Subcutaneous preadipocyte (primary cell): ENCODE measurements around the gene RB1. TPM values are rescaled to one million over a fixed set of nuclear protein-coding genes. Genes with fewer than 3 reads are reported as not detected.

Experiments
- small RNA-seq: library from RNA; depleted of rRNA; stranded (forward); fragments of <200 nt; gene quantifications from one replicate; pipeline ENCODE3, GENCODE V24; 2012
- total RNA-seq: library from RNA; depleted of rRNA; stranded (reverse); fragments of >200 nt; gene quantifications from 2 replicates; pipeline ENCODE4 v1.2.3, GENCODE V29; 2012

Gene RB1
- total RNA-seq = 17.6 and 26.4 TPM in 2 replicates

DNA sequence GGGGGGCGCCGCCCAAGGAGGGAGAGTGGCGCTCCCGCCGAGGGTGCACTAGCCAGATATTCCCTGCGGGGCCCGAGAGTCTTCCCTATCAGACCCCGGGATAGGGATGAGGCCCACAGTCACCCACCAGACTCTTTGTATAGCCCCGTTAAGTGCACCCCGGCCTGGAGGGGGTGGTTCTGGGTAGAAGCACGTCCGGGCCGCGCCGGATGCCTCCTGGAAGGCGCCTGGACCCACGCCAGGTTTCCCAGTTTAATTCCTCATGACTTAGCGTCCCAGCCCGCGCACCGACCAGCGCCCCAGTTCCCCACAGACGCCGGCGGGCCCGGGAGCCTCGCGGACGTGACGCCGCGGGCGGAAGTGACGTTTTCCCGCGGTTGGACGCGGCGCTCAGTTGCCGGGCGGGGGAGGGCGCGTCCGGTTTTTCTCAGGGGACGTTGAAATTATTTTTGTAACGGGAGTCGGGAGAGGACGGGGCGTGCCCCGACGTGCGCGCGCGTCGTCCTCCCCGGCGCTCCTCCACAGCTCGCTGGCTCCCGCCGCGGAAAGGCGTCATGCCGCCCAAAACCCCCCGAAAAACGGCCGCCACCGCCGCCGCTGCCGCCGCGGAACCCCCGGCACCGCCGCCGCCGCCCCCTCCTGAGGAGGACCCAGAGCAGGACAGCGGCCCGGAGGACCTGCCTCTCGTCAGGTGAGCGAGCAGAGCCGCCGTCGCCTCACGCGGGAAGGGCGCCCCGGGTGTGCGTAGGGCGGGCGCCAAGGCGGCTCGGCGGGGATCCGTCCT lies at the start of gene RB1:
Gene RB1 (plus strand): TSS at position 393 of the 784 bp plus-strand sequence. CDS start 162 bp downstream, at position 555.

DNA sequence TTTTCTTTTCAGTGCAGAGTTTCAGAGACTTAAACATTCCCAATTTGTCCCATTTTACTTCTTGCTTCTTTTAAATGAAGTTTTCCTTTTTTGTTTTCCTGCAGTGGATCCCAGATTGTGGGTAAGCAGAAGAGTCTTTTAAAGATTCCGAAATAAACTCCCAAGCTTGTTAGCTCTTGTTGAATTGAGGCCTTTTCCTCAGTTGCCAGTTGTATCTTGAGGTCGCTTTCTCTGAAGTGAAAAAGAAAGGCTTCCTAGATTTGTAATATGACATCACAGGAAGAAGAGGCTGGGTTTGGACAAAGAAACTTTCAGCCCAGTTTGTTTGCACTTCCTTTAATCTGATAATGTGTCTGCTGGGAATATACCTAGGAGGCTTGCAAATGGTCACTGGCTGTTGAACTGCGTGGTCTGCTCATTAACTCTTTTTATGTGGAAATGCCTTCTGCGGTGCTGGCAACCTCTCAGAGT lies 109.4 kb downstream of the RB1 start, which contains the start of gene LPAR6:
Gene LPAR6 (minus strand): TSS at position 233 of the 471 bp plus-strand sequence. CDS start 690 bp downstream, outside the sequence.

Small RNA genes within 50 kb of the gene (small RNA-seq; reads per million reads assigned to genes)
- gene RF00017 = not detected

Other genes starting within 250 kb of the RB1 start
- 17.2 and 17.6 TPM in 2 replicates for gene MED4, start 208.6 kb upstream of the RB1 start, total RNA-seq
- 56.5 and 63.2 TPM in 2 replicates for gene ITM2B, start 70.5 kb upstream of the RB1 start, total RNA-seq
- gene LPAR6, start 109.4 kb downstream of the RB1 start, total RNA-seq = 4.0 and 4.1 TPM in 2 replicates
- gene RCBTB2, start 229.3 kb downstream of the RB1 start, total RNA-seq = 3.9 and 5.1 TPM in 2 replicates